ENCODE results near the gene TRIO.

Gene TRIO

GRCh38 chr5:14168793-14169262, 25.7 kb downstream of the TRIO start:
- no peak for DNase-seq

DNA sequence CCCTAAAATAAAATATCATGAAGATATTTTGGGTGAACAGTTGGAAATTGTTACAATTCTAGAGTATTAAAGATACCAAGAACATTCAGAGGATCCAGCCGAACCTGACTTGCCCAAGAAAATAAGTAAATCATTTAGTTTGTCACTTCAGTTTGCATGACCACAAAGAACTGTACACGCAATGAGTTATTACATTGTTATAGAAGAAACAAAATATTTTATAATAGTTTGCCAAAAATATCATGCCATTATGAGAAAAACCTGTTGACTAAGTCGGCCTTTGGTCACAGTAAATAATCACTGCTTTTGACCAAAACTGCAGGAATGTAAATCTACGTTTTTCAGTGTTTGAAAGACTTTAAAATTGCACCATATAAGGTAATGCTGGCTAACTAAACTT, 27.9 kb downstream of the TRIO start:
- no peak for DNase-seq

DNA sequence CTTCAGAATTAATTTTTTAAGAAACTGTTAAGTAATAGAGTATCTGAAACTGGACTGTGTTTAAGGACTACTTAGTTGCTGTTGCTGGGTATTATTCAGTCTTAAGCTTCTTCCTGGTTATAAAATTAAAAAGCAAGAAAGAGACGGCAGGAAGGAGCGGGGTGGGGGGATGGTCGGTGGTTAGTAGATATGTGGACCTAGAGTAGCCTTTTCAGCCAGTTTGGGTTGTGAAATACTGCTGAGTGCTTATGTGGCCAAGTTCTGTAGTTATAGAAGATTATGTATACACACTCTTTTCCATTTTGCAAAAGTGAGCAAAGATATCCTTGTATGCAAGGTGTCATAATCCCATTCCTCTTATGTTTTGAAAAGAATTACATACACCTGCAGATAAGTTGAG, 28.5 kb downstream of the TRIO start:
- DNase-seq: peak; percentile 74

- no peak for DNase-seq
Observed at GRCh38 chr5:14172149-14172795, 29.1 kb downstream of the TRIO start.

DNA sequence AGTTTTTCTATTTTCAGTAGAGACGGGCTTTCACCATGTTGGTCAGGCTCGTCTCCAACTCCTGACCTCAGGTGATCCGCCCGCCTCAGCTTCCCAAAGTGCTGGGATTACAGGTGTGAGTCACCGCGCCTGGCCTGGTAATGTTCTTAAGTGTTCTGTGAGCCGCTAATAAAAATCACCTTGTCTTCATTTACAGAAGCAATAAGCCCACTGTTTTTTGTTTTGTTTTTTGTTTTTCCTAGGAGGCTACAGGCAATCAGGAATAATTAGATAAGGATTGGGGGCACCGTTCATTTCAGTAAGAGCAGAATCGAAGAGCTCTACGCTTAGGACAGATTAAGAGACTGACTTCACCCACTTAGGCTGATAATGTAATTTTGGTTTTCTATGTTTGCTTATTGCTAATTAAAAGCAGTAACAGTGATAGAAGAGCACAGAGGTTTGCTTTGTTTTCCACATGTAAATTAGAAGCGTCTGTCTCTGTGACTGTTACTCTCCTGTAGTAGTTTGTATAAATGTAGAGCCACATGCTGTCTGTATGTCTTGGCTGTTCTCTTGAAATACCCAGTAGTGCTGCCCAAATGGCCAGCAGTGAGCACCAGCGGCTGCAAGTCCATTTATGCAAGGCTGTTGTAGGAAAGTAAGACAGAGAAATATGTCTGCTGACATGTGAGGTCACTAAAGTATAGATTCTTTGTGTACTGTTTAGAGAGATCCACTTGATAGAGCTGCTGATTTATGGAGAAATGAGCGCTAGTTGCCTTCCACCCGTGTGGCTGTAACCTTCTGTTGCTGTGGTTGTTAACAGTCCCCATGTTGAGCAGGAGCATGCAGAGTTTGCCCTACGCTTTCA, 30.5 kb downstream of the TRIO start:
- peak; percentile 23 for DNase-seq

- DNase-seq: peak; percentile 56
Observed at GRCh38 chr5:14174230-14174636, 31.1 kb downstream of the TRIO start.

DNA sequence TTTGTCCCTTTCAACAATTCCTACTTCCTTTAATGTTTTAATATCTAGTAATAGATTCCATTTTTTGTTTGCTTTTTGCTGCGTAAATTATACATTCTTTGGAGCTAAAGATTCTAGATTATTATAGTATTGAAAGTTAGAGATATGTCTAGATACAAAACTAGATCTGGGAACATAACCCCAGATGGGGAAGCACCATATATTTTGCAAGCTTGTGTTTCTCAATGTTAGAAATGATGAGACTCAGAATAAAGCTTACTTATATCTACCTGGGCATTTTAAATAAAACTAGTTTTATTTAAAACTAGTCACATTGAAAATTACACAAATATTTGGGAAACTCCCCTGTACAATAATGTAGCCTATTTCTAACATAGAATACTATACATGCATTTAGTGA, 32.2 kb downstream of the TRIO start:
- DNase-seq: no peak

DNA sequence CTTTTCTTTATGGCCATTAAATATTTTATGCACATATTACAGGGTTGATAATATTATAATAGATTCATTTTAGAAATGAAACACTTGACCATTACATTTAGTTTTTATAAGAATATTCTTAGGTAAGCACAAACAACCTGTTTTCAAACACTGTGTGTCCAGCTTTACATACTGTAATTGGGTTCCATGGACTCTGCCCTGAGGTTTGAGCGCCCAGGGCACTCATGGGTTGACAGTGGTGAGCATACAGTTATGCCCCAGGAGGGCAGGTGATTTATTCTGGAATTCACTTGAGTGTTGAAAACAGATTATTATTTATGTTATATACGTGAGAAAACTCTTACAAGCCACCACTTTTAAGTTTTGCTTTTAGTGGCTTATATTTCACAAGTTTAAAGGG, 33.7 kb downstream of the TRIO start:
- DNase-seq: no peak

DNA sequence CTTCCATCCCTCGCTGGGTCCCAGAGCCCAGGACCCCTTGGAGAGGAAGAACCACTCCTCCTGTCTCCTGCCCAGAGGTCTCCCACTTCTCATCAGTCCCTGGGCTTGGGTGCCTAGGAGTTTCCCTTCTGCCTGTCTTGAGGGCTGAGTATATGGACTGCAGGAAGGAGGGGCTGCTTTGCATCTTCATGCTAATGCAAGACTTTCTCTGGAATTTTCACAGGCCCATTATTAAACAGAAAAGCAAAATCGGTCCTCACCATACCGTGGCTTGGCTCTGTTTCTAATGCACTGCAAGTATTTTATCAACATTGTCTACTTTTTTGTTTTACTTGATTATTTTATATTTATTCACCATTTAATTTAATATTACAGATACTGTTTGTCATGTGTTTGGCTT, 34.5 kb downstream of the TRIO start:
- no peak for DNase-seq

- no peak for DNase-seq
Observed at GRCh38 chr5:14178091-14178490, 34.9 kb downstream of the TRIO start.

DNA sequence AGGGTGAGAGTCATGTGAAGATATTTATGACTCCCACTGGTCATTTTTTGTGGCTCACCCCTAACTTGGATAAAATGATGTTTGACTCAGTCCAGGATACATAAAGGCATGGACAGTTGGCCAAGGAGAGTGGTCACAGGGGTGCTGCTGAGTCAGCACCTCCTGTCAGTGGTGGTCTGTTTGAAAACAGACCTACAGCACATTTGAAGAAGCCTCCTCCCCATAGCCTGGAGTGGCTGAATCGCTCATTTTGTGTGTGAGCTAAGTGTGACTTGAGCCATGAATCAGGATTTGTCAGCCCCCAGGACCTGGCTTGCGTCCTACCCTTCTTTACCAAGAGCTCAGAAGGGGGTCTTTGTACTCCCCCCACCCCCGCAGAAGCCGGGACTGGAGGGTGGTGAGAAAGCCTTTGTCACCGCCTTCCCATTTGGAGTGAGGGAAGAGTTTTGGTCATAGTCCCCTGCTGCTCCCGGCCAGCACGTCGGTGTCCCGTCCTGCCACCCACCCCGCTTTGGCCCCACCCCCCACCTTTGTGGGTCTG, 35.6 kb downstream of the TRIO start:
- no peak for DNase-seq

DNA sequence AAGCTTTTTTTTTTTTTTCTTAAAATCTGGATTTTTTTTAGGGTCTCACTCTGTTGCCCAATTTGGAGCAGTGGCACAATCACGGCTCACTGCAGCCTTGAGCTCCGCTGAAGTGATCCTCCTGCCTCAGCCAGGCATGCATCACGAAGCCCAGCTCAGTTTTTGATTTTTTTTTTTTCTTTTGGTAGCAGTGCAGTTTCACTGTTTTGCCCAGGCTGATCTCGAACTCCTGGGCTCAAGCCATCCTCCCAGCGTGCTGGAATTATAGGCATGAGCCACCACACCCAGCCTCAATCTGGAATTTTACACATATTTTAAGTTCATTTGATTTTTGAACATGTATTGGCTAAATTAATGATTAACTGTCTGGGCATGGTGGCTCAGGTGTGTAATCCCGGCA, 36.3 kb downstream of the TRIO start:
- no peak for DNase-seq

DNA sequence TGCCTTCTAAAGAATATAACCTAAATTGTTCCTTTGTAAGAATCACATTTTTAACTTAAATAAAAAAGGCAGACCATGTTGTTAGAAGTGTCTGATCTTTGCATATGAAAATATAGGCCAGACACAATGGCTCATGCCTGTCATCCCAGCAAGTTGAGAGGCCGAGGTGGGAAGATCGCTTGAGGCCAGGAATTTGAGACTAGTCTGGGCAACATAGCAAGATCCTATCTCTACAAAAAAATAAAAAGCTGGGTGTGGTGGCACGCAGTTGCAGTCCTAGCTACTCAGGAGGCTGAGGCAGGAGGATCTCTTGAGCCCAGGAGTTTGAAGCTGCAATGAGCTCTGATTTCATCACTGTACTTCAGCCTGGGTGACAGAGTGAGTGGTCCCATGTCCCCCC, 37.3 kb downstream of the TRIO start:
- DNase-seq: no peak

DNA sequence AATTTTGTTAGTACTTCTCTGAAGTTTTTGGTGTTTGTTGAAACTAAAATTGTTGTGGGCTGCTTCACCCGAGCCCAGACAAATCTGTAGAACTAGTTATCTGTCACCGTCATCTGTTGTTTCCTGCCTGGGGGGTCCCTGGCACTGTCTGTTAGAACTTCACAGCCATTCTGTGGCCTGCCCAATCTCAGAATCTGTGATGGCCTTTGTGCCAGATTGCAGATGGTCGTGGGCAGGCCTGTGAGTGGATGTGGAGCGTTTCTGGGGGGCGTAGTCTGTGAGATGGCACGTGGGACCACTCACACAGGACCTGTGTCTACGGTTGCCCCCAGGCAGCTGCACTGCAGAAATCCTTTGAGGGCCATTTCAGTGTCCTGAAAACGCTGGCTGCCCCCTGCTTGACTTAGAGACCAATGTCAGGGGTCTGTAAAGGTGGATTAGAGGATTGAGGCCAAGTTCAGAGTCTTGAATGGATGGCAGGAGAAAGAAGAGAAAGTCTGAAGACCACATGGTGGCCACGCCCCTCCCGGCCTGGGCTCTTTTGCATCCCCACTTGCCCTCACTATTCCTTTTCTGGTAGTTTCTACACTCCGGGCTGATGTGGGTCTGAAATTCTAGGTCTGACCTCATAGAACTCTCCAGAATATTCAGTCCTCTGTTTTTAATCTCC, 38.3 kb downstream of the TRIO start:
- DNase-seq: no peak

DNA sequence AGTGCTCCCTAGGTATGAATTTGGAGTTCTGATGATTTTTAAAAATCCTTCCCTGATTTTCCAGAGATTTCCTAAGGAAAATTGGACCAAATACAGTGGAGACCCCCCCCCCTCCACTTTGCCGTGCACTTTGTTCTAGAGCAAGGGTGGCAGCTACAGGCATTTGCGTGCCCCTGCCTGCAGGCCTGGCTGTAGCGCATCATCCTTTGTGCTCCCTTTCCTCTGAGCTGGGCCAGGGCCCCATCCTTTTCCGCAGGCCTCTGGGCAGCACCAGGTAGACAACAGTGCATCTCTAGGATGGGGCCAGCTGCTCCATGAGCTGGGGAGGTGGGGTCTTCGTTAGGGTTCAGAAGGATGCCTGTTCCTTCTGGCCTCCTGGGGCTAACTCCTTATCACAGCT, 39.6 kb downstream of the TRIO start:
- DNase-seq: no peak

GRCh38 chr5:14183187-14183939, 40.2 kb downstream of the TRIO start:
- no peak for DNase-seq

- no peak for DNase-seq
Observed at GRCh38 chr5:14184082-14184481, 40.9 kb downstream of the TRIO start.

DNA sequence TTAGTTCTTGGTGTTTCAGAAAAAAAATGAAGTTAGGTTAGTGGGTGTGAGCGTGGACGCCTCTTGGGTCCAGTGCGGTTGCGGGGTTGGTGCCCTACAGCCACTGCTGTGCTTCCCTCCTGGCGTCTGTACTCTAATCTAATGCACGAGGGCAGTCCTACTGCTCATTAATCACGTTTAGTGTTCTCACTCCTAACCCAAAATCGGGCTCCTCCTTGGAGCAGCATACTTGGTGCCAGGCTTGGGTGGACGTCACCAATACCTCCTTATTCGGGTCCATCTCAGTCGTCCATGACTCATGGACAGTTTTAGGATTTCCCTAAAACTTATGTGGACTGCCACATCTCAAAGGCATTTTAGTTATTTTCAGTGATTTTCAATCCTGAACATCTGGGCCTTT, 41.6 kb downstream of the TRIO start:
- no peak for DNase-seq

DNA sequence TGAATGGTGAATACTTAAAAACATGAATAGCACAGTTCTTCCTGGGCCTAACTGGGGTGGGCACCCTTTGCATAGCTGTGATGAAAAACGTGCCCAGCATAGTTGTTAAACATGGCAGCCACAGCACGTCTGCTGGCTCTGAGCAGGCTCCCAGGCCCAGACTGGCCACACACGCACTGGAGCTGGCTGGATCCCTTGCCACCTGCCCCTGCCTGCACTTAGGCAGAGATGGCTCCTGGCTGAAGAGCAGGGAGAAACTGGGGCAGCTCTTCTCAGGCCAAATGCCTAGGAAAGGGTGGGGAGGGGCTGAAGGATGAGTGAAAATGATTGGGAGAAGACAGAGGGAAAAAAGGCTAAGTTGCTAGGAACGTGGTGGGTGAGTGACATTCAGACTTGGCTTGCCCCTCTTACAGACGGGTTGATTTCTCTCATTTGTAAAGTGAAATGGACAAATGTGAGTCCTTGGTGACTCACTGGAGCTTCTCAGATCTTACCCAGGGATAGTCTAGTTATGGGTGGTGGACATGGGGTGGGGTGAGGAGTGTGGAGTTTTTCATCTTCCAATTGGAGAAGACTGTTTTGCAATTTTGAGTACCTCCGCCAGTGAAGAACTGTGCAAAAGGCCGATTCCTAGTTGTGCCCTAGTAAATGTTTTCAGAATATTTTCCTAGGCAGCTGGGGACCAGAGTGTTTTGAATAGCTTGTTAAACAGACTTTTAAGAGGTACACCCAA, 42.4 kb downstream of the TRIO start:
- DNase-seq: no peak

DNA sequence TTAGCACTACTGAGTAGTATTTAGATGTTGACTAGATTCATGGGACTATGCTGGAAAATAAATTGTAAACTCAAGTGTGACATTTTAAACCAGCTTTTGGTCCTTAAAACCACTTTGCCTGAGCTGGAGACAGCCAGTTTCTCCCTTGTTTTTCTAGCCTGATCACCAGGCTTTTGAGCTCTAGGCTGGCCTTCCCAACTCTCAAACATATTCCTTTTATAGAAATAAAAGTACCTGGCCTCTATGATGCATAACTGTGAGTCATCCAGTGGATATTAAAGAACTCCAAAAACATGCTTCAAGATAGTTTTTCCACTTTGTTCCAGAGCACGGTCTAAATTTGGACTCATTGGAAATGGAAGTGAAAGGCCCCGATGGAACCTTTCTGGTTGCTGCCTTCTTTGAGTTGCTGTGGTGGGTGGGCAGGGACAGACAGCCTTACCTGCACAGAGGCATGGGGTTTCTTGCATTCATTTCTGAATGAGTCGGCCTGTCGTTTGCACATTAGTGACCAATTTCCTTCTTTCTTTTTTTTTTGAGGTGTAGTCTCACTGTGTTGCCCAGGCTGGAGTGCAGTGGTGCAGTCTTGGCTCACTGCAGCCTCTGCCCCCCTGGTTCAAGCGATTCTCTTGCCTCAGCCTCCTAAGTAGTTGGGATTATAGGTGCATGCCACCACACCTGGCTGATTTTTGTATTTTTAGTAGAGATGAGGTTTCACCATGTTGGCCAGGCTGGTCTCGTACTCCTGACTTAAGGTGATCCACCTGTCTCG, 43.1 kb downstream of the TRIO start:
- DNase-seq: no peak

DNA sequence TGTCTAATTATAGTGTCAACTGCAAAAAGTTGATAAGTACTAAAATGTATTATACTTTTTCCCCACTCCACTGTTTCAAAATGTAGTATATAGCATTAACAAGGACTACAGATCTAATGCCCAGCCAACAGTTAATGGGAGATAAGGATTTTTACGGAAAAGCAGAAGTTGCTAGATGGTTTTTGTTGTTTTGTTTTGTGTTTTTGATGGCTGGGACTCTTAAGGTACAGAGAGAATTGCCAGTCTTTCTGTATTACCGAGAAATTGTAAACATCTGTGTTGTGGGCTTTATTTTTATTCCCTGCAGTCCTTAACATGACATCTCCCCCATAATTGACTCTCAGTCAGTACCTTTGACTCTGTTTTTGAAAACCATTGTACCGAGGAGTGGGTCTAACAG, 44.0 kb downstream of the TRIO start:
- no peak for DNase-seq

Measured in hematopoietic multipotent progenitor cell treated with erythropoietin and hydrocortisone succinate and interleukin-3 and kit ligand, for 6 days (in vitro differentiated cells).